Measurements from ENCODE around the gene DOCK8. TPM values are rescaled to one million over a fixed set of nuclear protein-coding genes. Genes with fewer than 3 reads are reported as not detected.

DOCK8 gene
- total and polyA plus RNA-seq, 2 of the 4 experiments (the other 2 are of a cell fraction) = not detected

DNA sequence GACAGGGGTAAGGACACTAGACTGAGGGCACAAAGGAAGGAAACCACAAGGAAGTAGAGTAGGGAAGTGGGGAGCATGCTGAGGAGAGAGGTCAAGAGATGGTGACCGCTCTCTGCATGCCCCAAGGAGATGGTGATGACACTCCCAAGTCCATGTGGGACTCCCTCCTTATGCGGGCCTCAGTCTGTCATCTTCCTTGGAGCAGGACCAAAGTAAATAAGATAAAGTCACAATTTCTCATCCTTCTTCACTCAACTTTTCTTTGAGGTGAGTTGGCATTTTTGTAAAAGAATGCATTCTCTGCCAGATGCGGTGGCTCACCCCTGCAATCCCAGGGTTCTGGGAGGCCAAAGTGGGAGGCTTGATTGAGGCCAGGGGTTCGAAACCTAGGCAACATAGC is 256.7 kb downstream of the DOCK8 start:
- no TSS peak for BruUV-seq (replicated peaks)
- H3K23ac ChIP-seq (ENCODE audit: low read depth, low read length) = no peak overlapping the region
- H3K9ac ChIP-seq (ENCODE audit: low read depth, low read length) = no peak overlapping the region
- no peaks in the 10 kb centered on the region for H4K20me1 ChIP-seq (ENCODE audit: insufficient read depth, low read length)
- no peaks in the 10 kb centered on the region for H3K27me3 ChIP-seq (ENCODE audit: control insufficient read depth, insufficient read depth, low read length)
- ATAC-seq (ENCODE audit: low read depth) = no peak
- no peak overlapping the region for H3K14ac ChIP-seq (replicated peaks; ENCODE audit: low read depth, low read length)
- no CpG with 5 or more reads among the region's 4 CpGs for WGBS, 2 experiments (ENCODE audit: extremely low coverage in 2 of 2, insufficient read length in 1 of 2)
- H3K56ac ChIP-seq (ENCODE audit: extremely low read depth, insufficient read depth, low read length) = no peak overlapping the region
- peak overlapping the region; percentile 45 for H2AK9ac ChIP-seq (replicated peaks; ENCODE audit: low read depth, low read length, poor library complexity)
- no peak overlapping the region for H3K4me2 ChIP-seq (ENCODE audit: low read depth, low read length)
- no peak overlapping the region for H3K27ac ChIP-seq (ENCODE audit: insufficient read depth, low read length)
- H2AFZ ChIP-seq (replicated peaks; ENCODE audit: low read length, poor library complexity) = no peak overlapping the region
- ChIA-PET POLR2A (ENCODE audit: unreplicated experiment) (no interaction called here), CTCF (no interaction called here)
- no peak overlapping the region for H3K4me3 ChIP-seq (ENCODE audit: insufficient read depth, low read depth, low read length)
- TF ChIP-seq, protein P1, sequence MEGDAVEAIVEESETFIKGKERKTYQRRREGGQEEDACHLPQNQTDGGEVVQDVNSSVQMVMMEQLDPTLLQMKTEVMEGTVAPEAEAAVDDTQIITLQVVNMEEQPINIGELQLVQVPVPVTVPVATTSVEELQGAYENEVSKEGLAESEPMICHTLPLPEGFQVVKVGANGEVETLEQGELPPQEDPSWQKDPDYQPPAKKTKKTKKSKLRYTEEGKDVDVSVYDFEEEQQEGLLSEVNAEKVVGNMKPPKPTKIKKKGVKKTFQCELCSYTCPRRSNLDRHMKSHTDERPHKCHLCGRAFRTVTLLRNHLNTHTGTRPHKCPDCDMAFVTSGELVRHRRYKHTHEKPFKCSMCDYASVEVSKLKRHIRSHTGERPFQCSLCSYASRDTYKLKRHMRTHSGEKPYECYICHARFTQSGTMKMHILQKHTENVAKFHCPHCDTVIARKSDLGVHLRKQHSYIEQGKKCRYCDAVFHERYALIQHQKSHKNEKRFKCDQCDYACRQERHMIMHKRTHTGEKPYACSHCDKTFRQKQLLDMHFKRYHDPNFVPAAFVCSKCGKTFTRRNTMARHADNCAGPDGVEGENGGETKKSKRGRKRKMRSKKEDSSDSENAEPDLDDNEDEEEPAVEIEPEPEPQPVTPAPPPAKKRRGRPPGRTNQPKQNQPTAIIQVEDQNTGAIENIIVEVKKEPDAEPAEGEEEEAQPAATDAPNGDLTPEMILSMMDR (conservative IDR thresholded peaks at IDR 0.05; ENCODE audit: low read depth, low read length) = no peak
- TF ChIP-seq SMC3 (IDR thresholded peaks at IDR 0.05; ENCODE audit: low read depth, low read length) = no peak
- no peak for TF ChIP-seq MXI1 (IDR thresholded peaks at IDR 0.05; ENCODE audit: borderline replicate concordance, low read depth, low read length)
- no peak for TF ChIP-seq RCOR1 (IDR thresholded peaks at IDR 0.05; ENCODE audit: insufficient replicate concordance, low read length)
- TF ChIP-seq NFE2L2 (IDR thresholded peaks at IDR 0.05; ENCODE audit: low read depth, low read length) = no peak
- TF ChIP-seq RFX5 (IDR thresholded peaks at IDR 0.05; ENCODE audit: low read depth, low read length) = no peak
- TF ChIP-seq, protein P2, sequence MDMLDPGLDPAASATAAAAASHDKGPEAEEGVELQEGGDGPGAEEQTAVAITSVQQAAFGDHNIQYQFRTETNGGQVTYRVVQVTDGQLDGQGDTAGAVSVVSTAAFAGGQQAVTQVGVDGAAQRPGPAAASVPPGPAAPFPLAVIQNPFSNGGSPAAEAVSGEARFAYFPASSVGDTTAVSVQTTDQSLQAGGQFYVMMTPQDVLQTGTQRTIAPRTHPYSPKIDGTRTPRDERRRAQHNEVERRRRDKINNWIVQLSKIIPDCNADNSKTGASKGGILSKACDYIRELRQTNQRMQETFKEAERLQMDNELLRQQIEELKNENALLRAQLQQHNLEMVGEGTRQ (IDR thresholded peaks at IDR 0.05; ENCODE audit: low read depth, low read length) = no peak
- TF ChIP-seq BHLHE40 (IDR thresholded peaks at IDR 0.05; ENCODE audit: low read depth, low read length) = no peak
- no peak for TF ChIP-seq CHD1 (IDR thresholded peaks at IDR 0.05; ENCODE audit: low read depth, low read length)
- TF ChIP-seq, protein P3, sequence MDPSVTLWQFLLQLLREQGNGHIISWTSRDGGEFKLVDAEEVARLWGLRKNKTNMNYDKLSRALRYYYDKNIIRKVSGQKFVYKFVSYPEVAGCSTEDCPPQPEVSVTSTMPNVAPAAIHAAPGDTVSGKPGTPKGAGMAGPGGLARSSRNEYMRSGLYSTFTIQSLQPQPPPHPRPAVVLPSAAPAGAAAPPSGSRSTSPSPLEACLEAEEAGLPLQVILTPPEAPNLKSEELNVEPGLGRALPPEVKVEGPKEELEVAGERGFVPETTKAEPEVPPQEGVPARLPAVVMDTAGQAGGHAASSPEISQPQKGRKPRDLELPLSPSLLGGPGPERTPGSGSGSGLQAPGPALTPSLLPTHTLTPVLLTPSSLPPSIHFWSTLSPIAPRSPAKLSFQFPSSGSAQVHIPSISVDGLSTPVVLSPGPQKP (IDR thresholded peaks at IDR 0.05; ENCODE audit: borderline replicate concordance, low read depth, low read length) = no peak
- no peak for TF ChIP-seq CEBPB (IDR thresholded peaks at IDR 0.05; ENCODE audit: low read depth, low read length)
- TF ChIP-seq RAD21 (IDR thresholded peaks at IDR 0.05; ENCODE audit: low read length) = no peak
- H4K8ac ChIP-seq (ENCODE audit: low read depth in 2 of 2, low read length in 2 of 2) = no peak overlapping the region
- H3K4me1 ChIP-seq (ENCODE audit: control insufficient read depth, insufficient read depth, low read length) = peaks cover 7% of the 10 kb centered on the region
- no peak for DNase-seq
- H2BK20ac ChIP-seq (ENCODE audit: low read depth, low read length) = no peak overlapping the region
- no peak overlapping the region for H3K18ac ChIP-seq (ENCODE audit: low read depth, low read length)
- no peak overlapping the region for H3K4ac ChIP-seq (ENCODE audit: low read depth, low read length)
- dilution Hi-C loops (cut with HindIII; ENCODE audit: low sequenced_read_pairs, unreplicated experiment) = no loop called here
- in situ Hi-C loops (cut with MboI; ENCODE audit: low sequenced_read_pairs) = no loop called here
- no peaks in the 10 kb centered on the region for H3K36me3 ChIP-seq (ENCODE audit: control insufficient read depth, insufficient read depth, low read length)
- no peak overlapping the region for H2BK15ac ChIP-seq (ENCODE audit: low read depth, low read length)
- no peaks in the 10 kb centered on the region for H3K79me1 ChIP-seq (ENCODE audit: low read depth in 1 of 2, low read length in 2 of 2)
- no peak overlapping the region for H4K91ac ChIP-seq (ENCODE audit: insufficient read depth, low read depth, low read length)
- no peak overlapping the region for H2BK120ac ChIP-seq (ENCODE audit: low read depth, low read length)
- intact Hi-C loops (cut with micrococcal nuclease) = no loop called here
- no peak overlapping the region for H4K5ac ChIP-seq (ENCODE audit: low read depth, low read length)
- no peak overlapping the region for H2BK5ac ChIP-seq (ENCODE audit: low read depth, low read length, poor library complexity, severe bottlenecking)
- no peak overlapping the region for H2AK5ac ChIP-seq (ENCODE audit: low read depth, low read length)
- 0 out of 2 replicates have a peak, but pooled peaks cover 3% of the 10 kb centered on the region for H3K9me1 ChIP-seq (ENCODE audit: insufficient read depth, low read length)
- no peaks in the 10 kb centered on the region for H3K9me3 ChIP-seq (ENCODE audit: control insufficient read depth, insufficient read depth, low read length)
